ENCODE data around the gene SS18L1. TPM values are rescaled to one million over a fixed set of nuclear protein-coding genes. Genes with fewer than 3 reads are reported as not detected.

SS18L1 gene
- total RNA-seq, 1 experiment from 2014 or later: 28.1 TPM

- POLR2A ChIA-PET: no interaction called here
These were observed 12.1 kb downstream of the SS18L1 start for GRCh38 chr20:62155428-62156253.

GRCh38 chr20:62156254-62156556 is 12.6 kb downstream of the SS18L1 start:
- Histone ChIP-seq H3K9ac (ENCODE audit: low read length) (peak overlapping the region; percentile 25; the same call in 1 of the 2 replicates), H3K4me2 (ENCODE audit: low read length) (peak overlapping the region; percentile 47; the same call in 1 of the 2 replicates), H3K9me3 (ENCODE audit: control insufficient read depth in 1 of 2, insufficient read depth in 1 of 2, low read depth in 1 of 2, low read length in 2 of 2) (no peaks in the 10 kb centered on the region), H3K36me3 (ENCODE audit: control insufficient read depth in 1 of 2, insufficient read depth in 2 of 2, low read length in 2 of 2) (peaks cover 5 to 27% of the 10 kb centered on the region in 2 experiments; a peak in 1 of 4 replicates), H4K20me1 (ENCODE audit: insufficient read depth) (peaks cover 3% of the 10 kb centered on the region; the same call in 1 of the 2 replicates), H3K4me3 (replicated peaks in 1 of 2; ENCODE audit: low read depth in 1 of 2, low read length in 2 of 2) (no peak overlapping the region), H3K4me1 (ENCODE audit: control insufficient read depth in 1 of 2, insufficient read depth in 2 of 2, low read length in 2 of 2) (peaks cover 40 to 63% of the 10 kb centered on the region in 2 experiments), H3K79me2 (ENCODE audit: insufficient read depth, low read length) (peaks cover 93% of the 10 kb centered on the region), H2AFZ (ENCODE audit: low read depth, low read length, poor library complexity, severe bottlenecking) (no peak overlapping the region), H3K27ac (ENCODE audit: low read depth, low read length) (peak overlapping the region; percentile 63), H3K9me2 (ENCODE audit: insufficient read depth) (no peaks in the 10 kb centered on the region), H3K27me3 (ENCODE audit: insufficient read depth, low read length) (no peaks in the 10 kb centered on the region)
- intact Hi-C loops (cut with micrococcal nuclease): no loop called here
- ATAC-seq: no peak
- no peak for DNase-seq (ENCODE audit: low read depth, low spot score)
- CTCF ChIA-PET: interaction anchor here (0.7 to 1.4 kb wide), 4 partner anchors 11 to 145 kb away, joined by 3 to 8 read pairs (median 4); partner anchors contain the start of gene LSM14B
- POLR2A ChIA-PET: no interaction called here
- RAD21 ChIA-PET (ENCODE audit: low non-redundant PET in 1 of 2, low total read pairs in 2 of 2, uncharacterized antibody in 2 of 2, unreplicated experiment in 2 of 2): no interaction called here
- BruUV-seq (replicated peaks): no TSS peak
- TF ChIP-seq SP1 (IDR thresholded peaks at IDR 0.05; ENCODE audit: low read depth) (no peak), CBX3 (IDR thresholded peaks at IDR 0.05; ENCODE audit: low read depth) (no peak), RAD21 (IDR thresholded peaks at IDR 0.05; ENCODE audit: low read depth) (no peak), POLR2AphosphoS5 (IDR thresholded peaks at IDR 0.05; ENCODE audit: low read depth, low read length) (no peak), ZBTB33 (IDR thresholded peaks at IDR 0.05; ENCODE audit: extremely low read depth, insufficient replicate concordance, low read length) (no peak), JUND (IDR thresholded peaks at IDR 0.05) (no peak), ZFX (IDR thresholded peaks at IDR 0.05) (no peak), EZH2phosphoT487 (IDR thresholded peaks at IDR 0.05; ENCODE audit: borderline replicate concordance) (no peak), MAX (IDR thresholded peaks at IDR 0.05) (no peak), EZH2 (IDR thresholded peaks at IDR 0.05) (no peak)

More at GRCh38 chr20:62155428-62156253, 12.1 kb downstream of the SS18L1 start:
- RAD21 ChIA-PET (ENCODE audit: low non-redundant PET in 1 of 2, low total read pairs in 2 of 2, uncharacterized antibody in 2 of 2, unreplicated experiment in 2 of 2): no interaction called here
- H3K4me3 ChIP-seq (replicated peaks in 1 of 2; ENCODE audit: low read depth in 1 of 2, low read length in 2 of 2): no peak overlapping the region
- BruUV-seq (replicated peaks): no TSS peak
- peak overlapping the region; percentile 47 for H3K4me2 ChIP-seq (ENCODE audit: low read length)
- ATAC-seq: 0 out of 2 replicates have a peak, but pooled peaks have one; percentile 8
- peaks cover 93% of the 10 kb centered on the region for H3K79me2 ChIP-seq (ENCODE audit: insufficient read depth, low read length)
- TF ChIP-seq YY1 (IDR thresholded peaks at IDR 0.05; ENCODE audit: extremely low read depth, insufficient replicate concordance, low read depth, low read length): no peak
- TF ChIP-seq SP1 (IDR thresholded peaks at IDR 0.05; ENCODE audit: low read depth): no peak
- peak; percentile 69; the same call in 1 of the 2 replicates for TF ChIP-seq FOSL1 (IDR thresholded peaks at IDR 0.05; ENCODE audit: low read depth)
- TF ChIP-seq MAX (IDR thresholded peaks at IDR 0.05): peak; percentile 86
- TF ChIP-seq CEBPB (IDR thresholded peaks at IDR 0.05; ENCODE audit: low read depth): no peak
- TF ChIP-seq POLR2A (IDR thresholded peaks at IDR 0.05; ENCODE audit: borderline replicate concordance, extremely low read depth, insufficient read depth, insufficient read length): no peak
- no peak for TF ChIP-seq EZH2 (IDR thresholded peaks at IDR 0.05)
- H3K4me1 ChIP-seq (ENCODE audit: control insufficient read depth in 1 of 2, insufficient read depth in 2 of 2, low read length in 2 of 2): peaks cover 35 to 57% of the 10 kb centered on the region in 2 experiments
- DNase-seq (ENCODE audit: low read depth, low spot score): no peak
- H3K9me2 ChIP-seq (ENCODE audit: insufficient read depth): no peaks in the 10 kb centered on the region
- H3K9me3 ChIP-seq (ENCODE audit: control insufficient read depth in 1 of 2, insufficient read depth in 1 of 2, low read depth in 1 of 2, low read length in 2 of 2): no peaks in the 10 kb centered on the region
- peaks cover 2 to 21% of the 10 kb centered on the region in 2 experiments; a peak in 1 of 4 replicates for H3K36me3 ChIP-seq (ENCODE audit: control insufficient read depth in 1 of 2, insufficient read depth in 2 of 2, low read length in 2 of 2)
- H3K27me3 ChIP-seq (ENCODE audit: insufficient read depth, low read length): no peaks in the 10 kb centered on the region
- intact Hi-C loops (cut with micrococcal nuclease): no loop called here
- peak overlapping the region; percentile 63 for H3K27ac ChIP-seq (ENCODE audit: low read depth, low read length)
- H3K9ac ChIP-seq (ENCODE audit: low read length): peak overlapping the region; percentile 25
- H4K20me1 ChIP-seq (ENCODE audit: insufficient read depth): peaks cover 3% of the 10 kb centered on the region; the same call in 1 of the 2 replicates
- no peak overlapping the region for H2AFZ ChIP-seq (ENCODE audit: low read depth, low read length, poor library complexity, severe bottlenecking)
- CTCF ChIA-PET: interaction anchor here (0.9 to 1.4 kb wide), 2 partner anchors 14 to 145 kb away, joined by 5 to 8 read pairs; no protein-coding TSS in a partner anchor

Measured in HCT116 (cell line).